HG02678 (cell line): ENCODE measurements around the gene MRGPRF.
A peak's percentile ranks its signal among the peaks of the same experiment; 100 is the strongest.

ENCODE experiments used
- ATAC-seq: cut with Tn5 transposase; IDR thresholded peaks from one replicate; pipeline ENCODE4 v1.9.1; 2021; ENCODE audit warnings: mild to moderate bottlenecking, moderate library complexity; ENCODE audit not compliant: unreplicated experiment

MRGPRF gene, protein sequence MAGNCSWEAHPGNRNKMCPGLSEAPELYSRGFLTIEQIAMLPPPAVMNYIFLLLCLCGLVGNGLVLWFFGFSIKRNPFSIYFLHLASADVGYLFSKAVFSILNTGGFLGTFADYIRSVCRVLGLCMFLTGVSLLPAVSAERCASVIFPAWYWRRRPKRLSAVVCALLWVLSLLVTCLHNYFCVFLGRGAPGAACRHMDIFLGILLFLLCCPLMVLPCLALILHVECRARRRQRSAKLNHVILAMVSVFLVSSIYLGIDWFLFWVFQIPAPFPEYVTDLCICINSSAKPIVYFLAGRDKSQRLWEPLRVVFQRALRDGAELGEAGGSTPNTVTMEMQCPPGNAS

GRCh38 chr11:69013009-69013951, at the start of gene MRGPRF:
Gene MRGPRF (minus strand): TSS chr11:69013246. CDS start chr11:69009901, 3,345 bp downstream.
- ATAC-seq = no peak

GRCh38 chr11:69062169-69062855, 49.3 kb upstream of the MRGPRF start:
- no peak for ATAC-seq

GRCh38 chr11:69061713-69062053, 48.6 kb upstream of the MRGPRF start:
- ATAC-seq = no peak

- ATAC-seq = no peak
Measured at GRCh38 chr11:69060806-69061712, 48.0 kb upstream of the MRGPRF start.

DNA sequence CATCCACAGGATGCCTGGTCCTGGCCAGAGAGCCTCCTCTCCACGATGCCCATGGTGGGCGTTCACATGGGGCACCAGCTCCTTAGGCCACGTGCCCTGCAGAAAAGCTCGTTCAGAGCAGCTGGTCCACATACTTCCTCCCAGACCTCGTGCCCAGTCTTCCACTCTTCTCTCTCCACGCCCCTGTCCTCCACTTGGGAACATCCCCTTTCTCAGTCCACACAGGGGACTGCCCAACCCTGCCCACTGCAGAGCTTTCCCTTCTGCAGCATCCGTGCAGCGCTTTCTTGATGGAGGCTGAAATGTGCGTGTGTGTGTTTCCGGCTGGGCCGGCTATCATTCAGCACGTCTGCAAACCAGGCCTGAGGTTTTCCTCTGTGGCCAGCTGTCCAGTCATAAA, 46.9 kb upstream of the MRGPRF start:
- ATAC-seq = no peak

DNA sequence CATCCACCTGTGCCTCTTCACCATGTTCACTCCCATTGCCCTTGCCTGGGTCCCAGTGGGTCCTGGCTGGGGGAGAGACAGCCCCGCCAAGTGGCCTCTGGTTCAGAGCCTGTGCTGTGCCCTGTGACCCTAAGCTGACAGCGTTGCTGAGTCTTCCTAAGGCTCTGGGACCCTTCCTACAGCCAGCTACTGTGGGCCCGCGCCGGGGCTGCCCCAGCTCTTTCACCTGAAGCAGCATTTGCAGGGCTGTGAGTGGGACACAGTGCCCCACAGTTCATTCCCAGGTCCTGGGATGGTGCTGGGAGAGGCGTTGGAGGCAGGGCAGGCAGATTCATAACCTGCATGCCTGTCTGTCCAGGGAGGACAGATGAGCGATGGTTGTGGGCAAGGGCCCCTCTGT, 46.4 kb upstream of the MRGPRF start:
- ATAC-seq = no peak

DNA sequence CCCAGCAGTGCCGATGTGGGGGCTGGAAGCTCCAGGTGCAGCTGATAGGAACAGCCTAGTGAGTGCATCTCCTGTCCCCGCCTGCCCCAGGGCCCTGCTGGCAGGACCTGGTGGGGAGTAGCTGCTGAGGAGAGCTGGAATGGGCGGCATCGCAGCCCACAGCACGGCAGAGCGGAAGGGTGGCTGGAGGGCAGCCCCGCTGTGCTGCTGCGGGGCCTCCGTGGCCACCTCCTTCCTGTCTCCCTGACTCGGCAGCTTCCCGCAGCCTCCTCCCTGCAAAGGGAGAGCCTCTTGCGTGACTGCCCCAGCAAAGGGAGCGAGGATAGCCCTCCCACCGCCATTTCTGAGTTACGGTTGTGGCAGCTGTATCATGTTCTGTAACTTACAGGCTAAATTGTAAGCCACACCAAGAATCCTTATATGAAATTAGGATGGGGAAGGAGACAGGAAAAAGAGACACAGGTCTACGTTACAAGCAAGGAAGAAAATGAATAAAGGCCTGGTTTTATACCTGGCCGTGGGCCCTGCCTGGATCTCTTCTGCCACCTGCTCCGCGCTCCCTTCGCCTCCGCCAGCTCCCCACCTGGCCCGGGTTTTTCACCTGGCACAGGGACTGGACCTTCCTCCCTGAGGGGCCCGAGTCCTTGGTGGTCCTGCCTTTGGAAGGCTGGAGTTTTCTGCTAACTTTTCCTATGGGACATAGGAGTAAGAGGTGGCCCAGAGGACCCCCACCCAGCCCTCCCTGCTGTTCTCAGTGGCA, 45.6 kb upstream of the MRGPRF start:
- no peak for ATAC-seq

- no peak for ATAC-seq
Measured at GRCh38 chr11:69057801-69058200, 44.8 kb upstream of the MRGPRF start.

DNA sequence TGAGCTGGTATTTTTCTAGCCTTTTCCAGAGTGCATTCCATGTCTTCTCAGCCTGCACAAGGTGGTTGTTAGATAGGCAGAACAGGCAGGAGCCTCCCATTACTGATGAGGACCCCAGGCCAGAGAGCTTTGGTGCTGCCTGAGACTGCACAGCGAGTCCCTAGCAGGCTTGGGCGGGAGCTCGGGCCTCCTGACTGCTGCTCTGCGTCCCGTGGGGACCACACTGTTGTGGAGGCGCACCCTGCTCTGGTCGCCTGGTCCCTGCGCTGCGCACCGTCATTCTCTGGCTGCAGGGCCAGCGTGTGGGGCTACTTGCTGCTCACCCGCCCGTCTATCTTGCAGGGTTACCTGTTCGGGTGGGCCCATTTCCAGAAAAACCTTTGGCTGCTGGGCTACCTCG, 44.2 kb upstream of the MRGPRF start:
- ATAC-seq = no peak

GRCh38 chr11:69055598-69056516, 42.8 kb upstream of the MRGPRF start:
- peak; percentile 87 for ATAC-seq

- ATAC-seq = no peak
Measured at GRCh38 chr11:69055212-69055586, 42.2 kb upstream of the MRGPRF start.

DNA sequence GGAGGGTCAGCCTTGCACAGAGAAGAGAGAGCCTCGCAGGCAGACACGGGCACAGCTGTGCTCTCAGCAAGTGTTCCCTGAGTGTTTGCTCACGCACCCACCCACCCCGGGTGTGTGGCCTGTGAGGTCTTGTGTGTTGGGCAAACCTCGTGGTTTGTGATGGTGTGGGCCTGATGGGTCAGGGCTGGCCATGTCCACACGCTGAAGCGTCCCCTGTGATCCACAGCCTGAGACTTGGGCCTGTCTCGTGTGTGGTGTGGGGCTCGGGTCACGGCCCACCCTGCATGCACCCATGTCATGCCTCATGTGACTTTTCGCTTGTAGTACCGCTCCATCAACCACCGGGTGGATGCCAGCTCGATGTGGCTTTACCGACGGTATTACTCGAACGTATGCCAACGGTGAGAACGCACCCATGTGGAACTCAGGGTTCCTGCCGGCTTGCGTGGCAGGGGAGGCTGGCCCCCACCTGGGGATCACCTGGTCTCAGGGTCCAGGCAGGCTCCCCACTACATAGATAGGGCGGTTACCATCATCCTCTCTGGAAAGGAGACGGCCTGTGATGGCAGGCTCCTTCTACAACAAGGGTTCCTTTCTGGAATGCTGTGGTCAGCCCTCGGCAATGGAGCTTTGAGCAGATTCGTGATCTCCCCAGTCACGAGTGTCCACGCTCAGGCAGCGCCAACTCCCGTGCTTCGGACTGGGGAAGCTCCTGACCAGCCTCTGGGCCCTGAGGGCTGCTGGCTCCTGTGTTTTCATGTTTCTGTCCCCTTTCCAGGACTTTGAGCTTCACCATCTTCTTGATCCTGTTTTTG, 41.6 kb upstream of the MRGPRF start:
- ATAC-seq = no peak

DNA sequence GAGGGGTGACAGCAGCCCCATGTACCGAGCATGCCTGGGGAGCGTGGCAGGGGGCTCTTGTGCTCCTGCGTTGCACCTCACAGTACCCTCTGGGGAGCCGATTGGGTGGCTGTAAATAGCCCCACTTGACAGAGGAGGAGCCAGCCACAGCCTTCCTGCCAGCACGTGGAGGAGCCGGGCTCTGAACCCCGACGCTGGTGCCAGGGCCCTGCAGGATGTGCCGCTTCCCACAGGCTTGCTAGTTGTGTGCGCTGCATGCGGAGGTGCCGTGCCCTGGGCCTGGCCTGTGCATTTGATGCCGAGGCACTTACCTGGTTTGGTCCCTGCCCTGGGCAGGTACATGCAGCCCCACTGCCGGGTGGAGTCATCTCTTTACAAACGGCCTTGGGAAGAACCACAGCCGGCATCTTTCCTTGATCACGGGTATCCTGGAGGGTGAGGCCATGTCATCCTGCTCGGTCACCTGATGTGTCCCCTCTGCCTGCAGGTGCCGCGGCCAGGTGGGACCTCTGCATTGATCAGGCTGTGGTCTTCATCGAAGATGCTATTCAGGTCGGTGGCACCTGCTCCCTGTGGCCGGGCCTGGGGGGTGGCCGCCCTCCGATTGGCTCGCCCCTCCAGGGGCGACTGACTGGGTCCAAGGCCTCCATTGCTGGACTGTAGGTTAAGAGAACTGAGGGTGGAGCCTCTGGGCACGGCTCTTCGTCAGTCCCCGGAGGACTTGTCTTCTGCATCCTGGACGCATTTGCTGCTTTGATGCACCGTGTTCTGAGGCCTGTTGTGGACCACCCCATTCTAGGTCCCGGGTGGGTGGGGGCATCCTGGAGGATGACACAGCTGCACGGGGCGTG, 40.7 kb upstream of the MRGPRF start:
- ATAC-seq = no peak

- ATAC-seq = no peak
Measured at GRCh38 chr11:69053169-69053477, 40.1 kb upstream of the MRGPRF start.

- ATAC-seq = no peak
Measured at GRCh38 chr11:69052343-69053168, 39.5 kb upstream of the MRGPRF start.
